ENCODE measurements around the gene AGAP1.

Gene AGAP1

GRCh38 chr2:236168110-236169080 is 674.6 kb downstream of the AGAP1 start, which contains the start of gene GBX2:
Gene GBX2 (minus strand): TSS chr2:236168386. CDS start chr2:236167971, 415 bp downstream.
- TF ChIP-seq POLR2A (IDR thresholded peaks at IDR 0.05; ENCODE audit: low read depth, low read length), result no peak
- TF ChIP-seq POLR2AphosphoS5 (IDR thresholded peaks at IDR 0.05; ENCODE audit: low read depth, low read length), result no peak
- TF ChIP-seq TAF1 (IDR thresholded peaks at IDR 0.05; ENCODE audit: borderline replicate concordance, low read depth, low read length), result no peak
- no peak for DNase-seq (ENCODE audit: insufficient read length)
- FAIRE-seq, result no peak

DNA sequence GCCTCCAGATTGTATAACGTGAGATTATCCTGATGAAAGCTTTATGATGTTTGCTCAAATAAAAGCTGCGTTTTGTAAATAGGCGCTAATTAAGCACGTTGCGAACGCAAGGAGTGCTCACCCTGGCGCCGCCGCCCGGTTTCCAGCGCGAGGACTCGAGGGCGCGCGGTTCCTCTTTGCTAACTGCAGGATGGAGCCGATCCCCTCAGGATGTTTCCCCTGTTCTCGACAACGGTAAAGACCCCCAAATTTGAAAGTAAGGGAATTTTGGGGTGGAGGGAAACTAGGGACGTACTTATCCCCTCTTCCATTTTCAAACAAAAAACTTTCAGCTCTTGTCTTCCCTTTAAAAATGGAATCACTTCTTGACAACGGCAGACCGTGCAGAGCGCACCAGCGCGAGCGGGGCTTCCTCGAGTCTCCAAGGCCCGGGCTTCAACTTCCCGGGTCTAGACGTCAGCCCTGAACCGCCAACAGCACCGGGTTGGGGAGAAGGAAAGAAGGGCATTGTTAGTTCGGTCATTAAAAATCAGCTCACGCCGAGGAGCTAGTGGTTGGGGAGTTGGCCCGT is 675.4 kb downstream of the AGAP1 start:
- TF ChIP-seq POLR2A (IDR thresholded peaks at IDR 0.05; ENCODE audit: low read depth, low read length), result no peak
- FAIRE-seq (no peak), DNase-seq (ENCODE audit: insufficient read length) (no peak)

DNA sequence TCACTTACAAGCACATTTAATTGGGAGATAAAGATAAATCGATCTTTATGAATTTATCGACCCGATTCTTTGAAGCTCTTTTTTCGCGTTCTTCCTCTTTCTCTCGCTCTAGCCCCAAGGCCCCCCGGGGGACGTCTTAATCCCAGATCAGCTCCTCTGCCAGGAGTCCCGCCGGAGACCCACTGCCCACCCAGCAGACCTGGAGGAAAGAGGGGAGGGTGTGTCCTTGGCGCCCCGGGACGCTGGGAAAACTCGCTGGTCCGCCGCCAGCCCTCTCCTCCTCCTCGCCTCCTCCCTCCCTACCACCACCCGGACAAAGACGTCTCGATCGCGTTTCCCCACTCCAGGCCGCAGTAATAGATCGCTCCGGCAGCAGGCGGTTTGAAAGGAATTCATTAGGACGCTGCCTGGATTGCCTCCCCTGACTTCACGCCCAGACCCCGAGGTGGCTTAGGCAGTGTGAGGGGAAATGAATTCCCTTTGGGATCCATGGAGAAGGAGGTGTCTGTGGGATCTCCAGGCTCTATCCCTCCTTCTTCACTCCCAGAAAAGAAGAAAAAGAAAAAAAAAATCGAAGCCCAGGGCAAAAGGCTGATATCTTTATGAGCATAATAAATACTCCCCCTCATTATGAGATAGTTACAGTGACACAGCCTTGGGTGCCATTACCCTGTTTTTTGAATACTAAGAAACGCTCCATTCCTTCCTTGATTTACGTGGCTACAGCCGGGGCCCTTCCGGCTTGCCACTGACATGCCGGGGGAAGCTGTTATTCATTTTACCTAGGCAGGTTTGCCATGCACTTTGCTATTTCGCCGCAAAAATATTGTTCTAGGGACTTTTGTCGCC is 676.1 kb downstream of the AGAP1 start:
- TF ChIP-seq POLR2AphosphoS5 (IDR thresholded peaks at IDR 0.05; ENCODE audit: low read depth, low read length) (no peak), TAF1 (IDR thresholded peaks at IDR 0.05; ENCODE audit: borderline replicate concordance, low read depth, low read length) (no peak), POLR2A (IDR thresholded peaks at IDR 0.05; ENCODE audit: low read depth, low read length) (no peak)
- DNase-seq (ENCODE audit: insufficient read length), result no peak

GRCh38 chr2:236170590-236171165 is 676.8 kb downstream of the AGAP1 start:
- no peak for TF ChIP-seq TAF1 (IDR thresholded peaks at IDR 0.05; ENCODE audit: borderline replicate concordance, low read depth, low read length)
- no peak for TF ChIP-seq POLR2A (IDR thresholded peaks at IDR 0.05; ENCODE audit: low read depth, low read length)
- TF ChIP-seq POLR2AphosphoS5 (IDR thresholded peaks at IDR 0.05; ENCODE audit: low read depth, low read length), result no peak
- FAIRE-seq, result no peak
- no peak for DNase-seq (ENCODE audit: insufficient read length)

More for the DNA sequence above, 676.1 kb downstream of the AGAP1 start:
- FAIRE-seq, result no peak

DNA sequence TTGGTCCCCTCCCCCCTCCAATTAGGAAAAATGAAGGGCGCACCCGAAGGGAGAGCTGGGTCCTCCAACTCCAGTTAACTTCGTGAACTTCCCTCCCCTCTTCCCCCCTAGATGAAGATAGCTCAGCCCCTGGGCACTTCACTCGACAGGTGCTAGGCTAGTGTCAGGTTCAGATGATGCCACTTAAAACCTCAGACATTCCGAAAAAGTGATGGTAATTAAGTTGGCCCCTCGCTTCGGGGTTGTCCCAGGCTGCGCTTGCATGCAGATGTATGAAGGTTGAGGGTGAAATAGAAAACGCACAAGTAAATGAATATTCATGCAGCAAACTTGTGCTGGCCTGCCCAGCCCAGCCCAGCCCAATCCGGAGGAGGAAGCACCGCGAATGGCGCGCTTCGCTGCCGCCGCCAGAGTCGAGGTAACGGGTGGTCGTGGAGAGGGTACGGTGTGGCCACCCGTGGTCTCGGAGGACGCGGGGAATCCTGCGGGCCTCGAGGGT is 677.4 kb downstream of the AGAP1 start:
- FAIRE-seq (no peak), DNase-seq (ENCODE audit: insufficient read length) (no peak)
- TF ChIP-seq POLR2AphosphoS5 (IDR thresholded peaks at IDR 0.05; ENCODE audit: low read depth, low read length), result no peak
- no peak for TF ChIP-seq POLR2A (IDR thresholded peaks at IDR 0.05; ENCODE audit: low read depth, low read length)
- TF ChIP-seq TAF1 (IDR thresholded peaks at IDR 0.05; ENCODE audit: borderline replicate concordance, low read depth, low read length), result no peak

DNA sequence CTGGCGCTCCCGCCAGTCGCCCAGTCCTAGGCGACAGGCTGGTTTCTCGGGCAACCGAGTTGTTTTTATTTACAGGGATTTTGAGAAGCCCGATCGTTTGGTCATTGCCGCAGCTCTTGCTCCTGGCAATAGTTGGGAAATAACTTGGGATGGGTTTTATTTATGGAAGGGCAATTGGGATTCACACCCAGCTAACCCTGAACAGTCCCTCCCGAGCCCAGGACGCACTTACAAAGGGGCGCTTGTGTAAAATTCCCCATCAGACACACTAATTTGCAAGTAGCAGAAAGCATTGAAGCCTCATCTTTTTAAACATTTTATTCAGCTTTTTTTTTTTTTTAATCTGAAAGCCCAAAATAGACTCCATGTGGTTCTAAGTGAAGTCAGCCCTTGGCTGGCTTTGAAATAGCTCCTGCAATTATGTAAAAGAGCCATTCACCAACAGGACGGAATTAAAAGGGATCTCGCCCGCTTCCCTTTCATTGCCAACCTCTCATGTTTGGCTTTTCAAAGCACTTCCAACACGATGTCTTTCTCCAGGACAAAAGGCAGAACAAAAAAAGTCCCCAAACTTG is 677.9 kb downstream of the AGAP1 start:
- no peak for FAIRE-seq
- no peak for DNase-seq (ENCODE audit: insufficient read length)
- TF ChIP-seq TAF1 (IDR thresholded peaks at IDR 0.05; ENCODE audit: borderline replicate concordance, low read depth, low read length) (no peak), POLR2A (IDR thresholded peaks at IDR 0.05; ENCODE audit: low read depth, low read length) (no peak), POLR2AphosphoS5 (IDR thresholded peaks at IDR 0.05; ENCODE audit: low read depth, low read length) (no peak)

DNA sequence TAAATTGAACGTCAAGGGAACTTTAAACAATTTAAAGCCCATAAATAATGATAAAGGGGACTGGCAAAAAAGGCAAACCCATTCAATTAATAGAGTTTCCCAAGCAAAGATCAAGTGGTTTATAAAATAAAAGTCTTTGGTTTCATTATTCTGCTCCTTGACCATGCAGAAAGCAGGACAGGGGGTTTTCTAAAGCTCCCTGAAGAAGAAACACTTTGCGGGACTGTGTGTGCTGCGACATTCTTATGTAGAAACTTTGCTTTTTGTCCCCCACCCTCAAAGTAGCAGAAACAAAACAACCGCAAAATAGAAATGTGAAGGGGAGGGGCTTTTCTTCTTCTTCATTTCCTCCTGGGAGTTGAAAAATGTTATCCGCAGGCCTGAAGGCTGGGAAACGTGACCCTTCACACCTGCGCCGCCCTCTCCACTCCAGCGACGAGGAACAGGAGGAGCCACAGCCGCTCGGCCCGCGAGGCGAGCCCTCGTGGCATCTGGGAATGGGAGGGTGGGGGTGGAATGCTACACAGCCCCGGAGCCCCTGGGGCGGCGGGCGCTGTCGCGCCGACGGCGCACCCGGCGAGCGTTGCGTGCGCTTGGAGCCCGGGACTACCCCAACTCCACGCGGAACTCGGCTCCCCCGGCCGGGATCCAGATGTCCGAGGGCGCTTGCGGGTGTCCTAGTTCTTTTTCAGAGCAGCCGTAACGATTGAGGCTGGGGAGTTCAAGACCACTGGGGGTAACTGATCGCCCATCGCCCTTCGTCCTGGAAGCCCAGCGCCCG is 678.6 kb downstream of the AGAP1 start:
- FAIRE-seq, result no peak
- no peak for TF ChIP-seq POLR2A (IDR thresholded peaks at IDR 0.05; ENCODE audit: low read depth, low read length)
- no peak for TF ChIP-seq POLR2AphosphoS5 (IDR thresholded peaks at IDR 0.05; ENCODE audit: low read depth, low read length)
- TF ChIP-seq TAF1 (IDR thresholded peaks at IDR 0.05; ENCODE audit: borderline replicate concordance, low read depth, low read length), result no peak
- no peak for DNase-seq (ENCODE audit: insufficient read length)

GRCh38 chr2:236173036-236173728 is 679.3 kb downstream of the AGAP1 start:
- TF ChIP-seq POLR2A (IDR thresholded peaks at IDR 0.05; ENCODE audit: low read depth, low read length) (no peak), POLR2AphosphoS5 (IDR thresholded peaks at IDR 0.05; ENCODE audit: low read depth, low read length) (no peak), TAF1 (IDR thresholded peaks at IDR 0.05; ENCODE audit: borderline replicate concordance, low read depth, low read length) (no peak)
- FAIRE-seq, result no peak
- DNase-seq (ENCODE audit: insufficient read length), result no peak

DNA sequence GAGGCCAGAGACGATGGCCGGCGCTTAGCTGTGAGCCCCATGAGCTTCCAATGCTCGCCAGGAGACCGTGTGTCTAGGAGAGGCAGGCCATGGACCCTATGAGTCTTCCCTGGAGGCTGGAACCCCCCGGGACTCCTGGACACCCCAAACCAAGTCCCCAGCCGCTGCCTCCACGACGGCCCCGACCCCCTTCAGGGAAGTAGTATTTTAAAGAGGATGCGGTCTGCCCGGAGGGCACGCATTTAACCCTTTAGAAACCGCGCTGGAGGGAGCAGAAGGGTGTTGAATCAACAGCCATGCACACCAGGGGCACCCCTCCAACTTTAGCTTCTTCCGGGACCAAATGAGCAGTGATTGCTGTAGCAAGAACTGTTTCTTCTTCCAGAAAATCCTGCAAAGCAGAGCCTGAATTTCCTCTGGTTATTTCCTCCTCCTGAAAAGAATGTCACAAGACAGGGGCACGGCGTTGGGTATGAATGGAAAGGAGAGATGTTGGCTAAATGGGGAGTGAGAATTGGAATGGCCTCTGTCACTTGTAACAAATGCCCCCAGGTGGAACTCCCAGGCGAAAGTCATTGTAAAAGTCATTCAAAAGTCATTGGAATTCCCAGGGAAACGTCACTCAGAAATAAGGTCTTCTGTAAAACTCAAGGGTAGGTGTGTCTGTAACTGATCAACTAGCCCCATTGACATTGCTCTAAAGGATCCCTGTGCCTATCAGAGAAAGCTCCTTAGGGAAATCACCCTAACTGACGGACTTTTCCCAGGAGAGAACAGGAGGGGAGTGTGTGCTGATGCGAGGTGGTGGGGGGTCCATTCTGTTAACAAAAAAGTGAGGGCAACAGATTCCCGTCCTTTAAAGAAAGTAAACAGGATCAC is 680.1 kb downstream of the AGAP1 start:
- no peak for FAIRE-seq
- no peak for TF ChIP-seq TAF1 (IDR thresholded peaks at IDR 0.05; ENCODE audit: borderline replicate concordance, low read depth, low read length)
- TF ChIP-seq POLR2A (IDR thresholded peaks at IDR 0.05; ENCODE audit: low read depth, low read length), result no peak
- TF ChIP-seq POLR2AphosphoS5 (IDR thresholded peaks at IDR 0.05; ENCODE audit: low read depth, low read length), result no peak
- no peak for DNase-seq (ENCODE audit: insufficient read length)

Measured in GM12892 (cell line).